A549 (cell line): ENCODE results near the gene MCOLN2.

ENCODE experiments used
- CBX8 ChIP-seq: fragments of 200-600 bp; sonication (generic); IDR thresholded peaks from 2 replicates; pipeline ENCODE4 v1.6.1; 2016
- CHD4 ChIP-seq: fragments of 200-600 bp; sonication (generic); IDR thresholded peaks from 2 replicates; pipeline ENCODE4 v1.6.1; 2016; ENCODE audit warnings: antibody characterized with exemption, mild to moderate bottlenecking, borderline replicate concordance
- CTCF ChIP-seq: fragments of >200 bp; sonication (Bioruptor Twin); formaldehyde crosslinking; IDR thresholded peaks from 3 replicates; pipeline ENCODE4 v1.5.1; 2016
- FOSL2 ChIP-seq, 2 experiments: fragments of 450-650 bp in 1 of 2; fragments of >200 bp in 1 of 2; sonication (Bioruptor Twin) in 1 of 2; formaldehyde crosslinking; IDR thresholded peaks; 2 replicates each; pipeline versions ENCODE4 v1.5.0 to v1.6.1; 2016 to 2020; ENCODE audit warnings: mild to moderate bottlenecking in 1 of 2, moderate library complexity in 1 of 2
- MYC ChIP-seq: IDR thresholded peaks from 2 replicates; pipeline ENCODE4 v1.6.1; 2012; ENCODE audit warnings: mild to moderate bottlenecking, inconsistent platforms, low read length, improper control_type of control experiment, borderline replicate concordance
- NPAS2 ChIP-seq: fragments of 250-450 bp; sonication (Bioruptor Pico); IDR thresholded peaks from 2 replicates; pipeline ENCODE4 v1.8.0; 2022; ENCODE audit warnings: mild to moderate bottlenecking, moderate library complexity, borderline replicate concordance
- POLR2A ChIP-seq: IDR thresholded peaks from 2 replicates; pipeline ENCODE4 v1.6.1; 2012; ENCODE audit warnings: mild to moderate bottlenecking, low read length
- POLR2AphosphoS2 ChIP-seq: conservative IDR thresholded peaks from 2 replicates; pipeline ENCODE4 v1.6.1; 2012; ENCODE audit warnings: low read length, improper control_type of control experiment, inconsistent platforms
- RAD21 ChIP-seq, 2 experiments: fragments of >200 bp in 1 of 2; sonication (Bioruptor Twin) in 1 of 2; formaldehyde crosslinking in 1 of 2; IDR thresholded peaks in 1 of 2; conservative IDR thresholded peaks in 1 of 2; 2 replicates in 1 of 2; 3 replicates in 1 of 2; pipeline ENCODE4 v1.6.1; 2012 to 2018; ENCODE audit warnings: inconsistent platforms in 1 of 2
- REST ChIP-seq: fragments of 200-600 bp; sonication (generic); IDR thresholded peaks from 2 replicates; pipeline ENCODE4 v1.6.1; 2016; ENCODE audit warnings: antibody characterized with exemption, mild to moderate bottlenecking, moderate library complexity
- SMC3 ChIP-seq: fragments of >200 bp; sonication (Bioruptor Twin); formaldehyde crosslinking; IDR thresholded peaks from 3 replicates; pipeline ENCODE4 v1.6.1; 2018; ENCODE audit warnings: inconsistent platforms
- TFCP2L1 ChIP-seq: fragments of 250-450 bp; sonication (Bioruptor Pico); IDR thresholded peaks from 2 replicates; pipeline ENCODE4 v1.5.0; 2021; ENCODE audit warnings: mild to moderate bottlenecking
- TP53 ChIP-seq: fragments of 250-450 bp; sonication (Bioruptor Pico); IDR thresholded peaks from 2 replicates; pipeline ENCODE4 v1.5.0; 2021; ENCODE audit warnings: mild to moderate bottlenecking, moderate library complexity
- USF2 ChIP-seq: fragments of 450-650 bp; IDR thresholded peaks from 2 replicates; pipeline ENCODE4 v1.6.1; 2014; ENCODE audit warnings: antibody characterized with exemption

GRCh38 chr1:84991097-84991920, 5.6 kb downstream of the MCOLN2 start:
- TF ChIP-seq REST (no peak), RAD21 (conservative IDR thresholded peaks at IDR 0.05 in 1 of 2, IDR thresholded peaks at IDR 0.05 in 1 of 2) (no peak), CTCF (no peak), CBX8 (no peak), NPAS2 (no peak), SMC3 (no peak), CHD4 (no peak), MYC (no peak), POLR2A (no peak), POLR2AphosphoS2 (no peak), TP53 (CRISPR knock-in tag) (no peak), USF2 (no peak), FOSL2 (IDR thresholded peaks at IDR 0.05) (no peak), FOSL2 (CRISPR knock-in tag; IDR thresholded peaks at IDR 0.05) (no peak), TFCP2L1 (no peak)
